Calu3 (cell line): ENCODE measurements around the gene YRDC. TPM values are rescaled to one million over a fixed set of nuclear protein-coding genes. Genes with fewer than 3 reads are reported as not detected.

Source experiments
- BruUV-seq: library from RNA; stranded (reverse); fragments of 400-500 nt; replicated peaks from 2 replicates; lab custom pipeline; 2021; lab: Mats Ljungman, UMichigan
- CTCF ChIA-PET: fragments of 300-600 bp; sonication (Branson Sonifier 250); formaldehyde crosslinking; loops from one replicate; lab custom pipeline; 2022; ENCODE audit warnings: antibody characterized with exemption; lab: Charles Lee
- DNase-seq: peaks from one replicate; pipeline ENCODE4 v3.0.0; 2022
- H3K27ac Mint-ChIP-seq: one replicate; pipeline ENCODE4 v1.8.0; 2022; ENCODE audit warnings: mixed read lengths; ENCODE audit not compliant: unreplicated experiment
- H3K27me3 Mint-ChIP-seq: one replicate; pipeline ENCODE4 v1.8.0; 2022; ENCODE audit warnings: mixed read lengths; ENCODE audit not compliant: unreplicated experiment
- H3K36me3 Mint-ChIP-seq: one replicate; pipeline ENCODE4 v1.8.0; 2022; ENCODE audit warnings: mild to moderate bottlenecking, moderate library complexity, mixed read lengths; ENCODE audit not compliant: insufficient read depth, unreplicated experiment
- H3K4me1 Mint-ChIP-seq: one replicate; pipeline ENCODE4 v1.8.0; 2022; ENCODE audit warnings: mild to moderate bottlenecking, low read depth, mixed read lengths; ENCODE audit not compliant: unreplicated experiment
- H3K4me3 Mint-ChIP-seq: one replicate; pipeline ENCODE4 v1.8.0; 2022; ENCODE audit warnings: mild to moderate bottlenecking, low read depth, moderate library complexity, mixed read lengths; ENCODE audit not compliant: unreplicated experiment
- H3K9me3 Mint-ChIP-seq: one replicate; pipeline ENCODE4 v1.8.0; 2022; ENCODE audit warnings: low read depth, mixed read lengths; ENCODE audit not compliant: unreplicated experiment
- intact Hi-C: fragments of 100-400 bp; cut with micrococcal nuclease; formaldehyde crosslinking; loops from one replicate; pipeline ENCODE4 v1.10.0; 2022; ENCODE audit not compliant: unreplicated experiment
- total RNA-seq: library from RNA; stranded (reverse); gene quantifications from 2 replicates; pipeline ENCODE4 v1.2.3, GENCODE V29; 2022
- TF ChIP-seq, protein P1 (sequence below): fragments of 200-600 bp; IDR thresholded peaks from one replicate; pipeline ENCODE4 v1.8.0; 2022; ENCODE audit warnings: antibody characterized with exemption; ENCODE audit not compliant: unreplicated experiment

The YRDC gene
- total RNA-seq, 1 experiment from 2014 or later: 18.6 TPM

DNA sequence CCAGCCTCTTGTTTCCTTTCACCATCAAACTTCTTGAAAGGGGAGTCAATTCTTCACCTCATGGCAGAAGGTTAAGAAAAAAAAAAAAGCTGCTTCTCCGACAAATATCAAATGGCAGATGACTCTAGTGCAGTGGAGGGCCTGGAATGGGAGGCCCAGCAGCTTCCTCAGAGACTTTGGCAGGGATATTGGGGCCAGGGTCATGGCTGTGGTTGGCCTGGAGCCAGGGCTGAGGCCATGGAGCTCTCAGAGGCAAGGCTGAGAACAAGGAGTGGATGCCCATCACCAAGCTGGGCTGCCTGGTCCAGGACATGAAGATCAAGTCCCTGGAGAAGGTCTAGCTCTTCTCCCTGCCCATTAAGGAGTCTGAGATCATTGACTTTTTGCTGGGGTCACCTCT is 32.7 kb upstream of the YRDC start:
- BruUV-seq: no TSS peak
- Mint-ChIP-seq H3K4me1 (peaks cover 20% of the 10 kb centered on the region), H3K27ac (no peak overlapping the region), H3K9me3 (no peaks in the 10 kb centered on the region), H3K4me3 (no peak overlapping the region), H3K36me3 (peaks cover 24% of the 10 kb centered on the region), H3K27me3 (no peaks in the 10 kb centered on the region)
- TF ChIP-seq, protein P1, sequence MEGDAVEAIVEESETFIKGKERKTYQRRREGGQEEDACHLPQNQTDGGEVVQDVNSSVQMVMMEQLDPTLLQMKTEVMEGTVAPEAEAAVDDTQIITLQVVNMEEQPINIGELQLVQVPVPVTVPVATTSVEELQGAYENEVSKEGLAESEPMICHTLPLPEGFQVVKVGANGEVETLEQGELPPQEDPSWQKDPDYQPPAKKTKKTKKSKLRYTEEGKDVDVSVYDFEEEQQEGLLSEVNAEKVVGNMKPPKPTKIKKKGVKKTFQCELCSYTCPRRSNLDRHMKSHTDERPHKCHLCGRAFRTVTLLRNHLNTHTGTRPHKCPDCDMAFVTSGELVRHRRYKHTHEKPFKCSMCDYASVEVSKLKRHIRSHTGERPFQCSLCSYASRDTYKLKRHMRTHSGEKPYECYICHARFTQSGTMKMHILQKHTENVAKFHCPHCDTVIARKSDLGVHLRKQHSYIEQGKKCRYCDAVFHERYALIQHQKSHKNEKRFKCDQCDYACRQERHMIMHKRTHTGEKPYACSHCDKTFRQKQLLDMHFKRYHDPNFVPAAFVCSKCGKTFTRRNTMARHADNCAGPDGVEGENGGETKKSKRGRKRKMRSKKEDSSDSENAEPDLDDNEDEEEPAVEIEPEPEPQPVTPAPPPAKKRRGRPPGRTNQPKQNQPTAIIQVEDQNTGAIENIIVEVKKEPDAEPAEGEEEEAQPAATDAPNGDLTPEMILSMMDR: no peak
- CTCF ChIA-PET: interaction anchor here (0.7 to 1.2 kb wide), 2 partner anchors 12 to 19 kb away, joined by 3 read pairs; partner anchors contain the start of gene MTF1
- no peak for DNase-seq
- intact Hi-C loops: no loop called here

DNA sequence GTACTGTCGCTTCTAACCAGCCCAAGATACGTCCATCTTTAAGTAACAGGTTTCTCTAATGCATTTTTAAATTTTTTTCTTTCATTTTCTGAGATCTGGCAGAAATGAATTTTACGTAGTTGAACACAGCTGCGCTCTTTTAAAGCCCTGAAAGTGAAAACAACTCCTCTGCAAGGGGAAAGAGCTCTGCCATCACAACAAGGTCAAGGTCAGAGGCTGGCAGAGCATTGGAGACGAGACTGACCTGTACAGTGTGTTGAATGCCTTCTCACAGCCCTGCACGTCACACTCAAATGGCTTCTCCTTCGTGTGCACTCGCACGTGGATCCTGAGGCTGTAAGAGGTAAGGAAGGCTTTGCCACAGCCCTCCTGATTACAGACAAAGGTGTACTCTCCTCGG is 31.7 kb upstream of the YRDC start:
- Mint-ChIP-seq H3K27ac (no peak overlapping the region), H3K4me3 (no peak overlapping the region), H3K9me3 (no peaks in the 10 kb centered on the region), H3K27me3 (no peaks in the 10 kb centered on the region), H3K36me3 (peaks cover 24% of the 10 kb centered on the region), H3K4me1 (peaks cover 10% of the 10 kb centered on the region)
- DNase-seq: no peak
- CTCF ChIA-PET: interaction anchor here (1.2 kb wide), 1 partner anchor 11 kb away, joined by 3 read pairs; no protein-coding TSS in a partner anchor
- intact Hi-C loops: no loop called here
- TF ChIP-seq, protein P1: no peak
- BruUV-seq: no TSS peak

DNA sequence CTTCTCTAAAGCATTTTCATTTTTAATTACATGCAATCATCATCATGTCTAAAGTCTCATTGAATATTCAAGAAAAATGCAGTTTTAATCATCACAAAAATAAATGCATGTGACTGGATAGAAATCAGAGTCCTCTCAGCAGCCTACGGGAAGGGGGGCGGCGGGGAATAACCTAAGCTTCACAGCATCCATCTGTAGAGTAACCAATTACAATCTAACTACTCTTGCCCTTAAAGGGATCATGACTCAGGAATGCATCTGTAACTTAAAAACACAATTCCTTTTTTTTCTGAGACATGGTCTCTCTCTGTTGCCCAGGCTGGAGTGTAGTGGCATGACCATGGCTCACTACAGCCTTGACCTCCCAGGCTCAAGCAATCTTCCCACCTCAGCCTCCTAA is 28.8 kb upstream of the YRDC start:
- no peak for DNase-seq
- H3K4me3 Mint-ChIP-seq: no peak overlapping the region
- CTCF ChIA-PET: no interaction called here
- H3K27ac Mint-ChIP-seq: no peak overlapping the region
- intact Hi-C loops: no loop called here
- H3K36me3 Mint-ChIP-seq: peaks cover 26% of the 10 kb centered on the region
- no TSS peak for BruUV-seq
- H3K27me3 Mint-ChIP-seq: no peaks in the 10 kb centered on the region
- no peaks in the 10 kb centered on the region for H3K4me1 Mint-ChIP-seq
- TF ChIP-seq, protein P1: no peak
- H3K9me3 Mint-ChIP-seq: no peaks in the 10 kb centered on the region

DNA sequence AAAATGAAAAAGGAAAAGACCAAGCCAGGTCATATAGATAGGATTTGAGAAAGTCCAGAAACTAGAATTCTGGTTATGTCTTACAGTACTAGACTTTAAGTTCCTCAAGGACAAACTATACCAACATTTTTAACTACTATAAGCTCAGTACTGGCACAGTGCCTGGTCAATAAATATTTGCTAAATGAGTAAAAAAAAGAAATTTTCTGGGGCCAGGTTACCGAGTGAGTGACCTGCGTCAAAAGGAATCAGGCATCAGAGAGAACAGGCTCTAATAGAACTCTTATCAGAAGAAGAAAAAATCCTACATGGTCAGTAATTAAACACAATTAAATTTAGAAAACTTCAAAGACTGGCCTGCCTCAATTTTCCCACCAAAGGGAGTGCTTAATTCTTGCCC is 23.8 kb upstream of the YRDC start:
- intact Hi-C loops: no loop called here
- H3K27me3 Mint-ChIP-seq: no peaks in the 10 kb centered on the region
- H3K4me1 Mint-ChIP-seq: no peaks in the 10 kb centered on the region
- no peak for DNase-seq
- H3K9me3 Mint-ChIP-seq: no peaks in the 10 kb centered on the region
- H3K36me3 Mint-ChIP-seq: peaks cover 14% of the 10 kb centered on the region
- TF ChIP-seq, protein P1: no peak
- BruUV-seq: no TSS peak
- H3K27ac Mint-ChIP-seq: no peak overlapping the region
- CTCF ChIA-PET: no interaction called here
- H3K4me3 Mint-ChIP-seq: no peak overlapping the region
